ENCODE measurements around the gene NR3C2. TPM values are rescaled to one million over a fixed set of nuclear protein-coding genes. Genes with fewer than 3 reads are reported as not detected.

Gene NR3C2
- polyA plus RNA-seq, 1 donor from 2014 or later = 0.06 TPM

- H3K27me3 ChIP-seq (ENCODE audit: insufficient read depth, low read depth, low read length) = no peaks in the 10 kb centered on the region
- H2AFZ ChIP-seq (ENCODE audit: low read depth, low read length) = no peak overlapping the region
- H3K9ac ChIP-seq (ENCODE audit: low read length) = no peak overlapping the region
- no peaks in the 10 kb centered on the region for H3K79me2 ChIP-seq (replicated peaks; ENCODE audit: insufficient read depth, low read length)
- H3K4me2 ChIP-seq (ENCODE audit: low read length) = no peak overlapping the region
- no peaks in the 10 kb centered on the region for H3K36me3 ChIP-seq (ENCODE audit: insufficient read depth, low read length)
- no peak for TF ChIP-seq REST (IDR thresholded peaks at IDR 0.05; ENCODE audit: borderline replicate concordance)
- TF ChIP-seq EP300 (conservative IDR thresholded peaks at IDR 0.05; ENCODE audit: poor library complexity, severe bottlenecking) = no peak
- no peak for TF ChIP-seq TAF1 (IDR thresholded peaks at IDR 0.05; ENCODE audit: low read depth)
- TF ChIP-seq RAD21 (conservative IDR thresholded peaks at IDR 0.05) = no peak
- no peak overlapping the region for H3K27ac ChIP-seq (ENCODE audit: low read length)
- no peak overlapping the region for H3K4me3 ChIP-seq (ENCODE audit: low read length)
- H4K20me1 ChIP-seq (ENCODE audit: insufficient read depth) = no peaks in the 10 kb centered on the region
- no peaks in the 10 kb centered on the region for H3K9me3 ChIP-seq (ENCODE audit: low read length)
- no peaks in the 10 kb centered on the region for H3K9me2 ChIP-seq (ENCODE audit: insufficient read depth, low read length)
- H3F3A ChIP-seq (ENCODE audit: insufficient read depth, low read length, poor library complexity, severe bottlenecking) = no peaks in the 10 kb centered on the region
These were observed 139.8 kb downstream of the NR3C2 start for GRCh38 chr4:148302416-148302815.

GRCh38 chr4:148300877-148301276 is 141.3 kb downstream of the NR3C2 start:
- Histone ChIP-seq H3K4me2 (ENCODE audit: low read length) (no peak overlapping the region), H3K4me3 (ENCODE audit: low read length) (no peak overlapping the region), H3K79me2 (replicated peaks; ENCODE audit: insufficient read depth, low read length) (no peaks in the 10 kb centered on the region), H3K27me3 (ENCODE audit: insufficient read depth, low read depth, low read length) (no peaks in the 10 kb centered on the region), H4K20me1 (ENCODE audit: insufficient read depth) (no peaks in the 10 kb centered on the region), H3K36me3 (ENCODE audit: insufficient read depth, low read length) (no peaks in the 10 kb centered on the region), H3K9ac (ENCODE audit: low read length) (no peak overlapping the region), H2AFZ (ENCODE audit: low read depth, low read length) (no peak overlapping the region), H3F3A (ENCODE audit: insufficient read depth, low read length, poor library complexity, severe bottlenecking) (no peaks in the 10 kb centered on the region), H3K27ac (ENCODE audit: low read length) (no peak overlapping the region), H3K9me2 (ENCODE audit: insufficient read depth, low read length) (no peaks in the 10 kb centered on the region), H3K9me3 (ENCODE audit: low read length) (no peaks in the 10 kb centered on the region)
- TF ChIP-seq POLR2AphosphoS5 (IDR thresholded peaks at IDR 0.05) (no peak), SMC3 (conservative IDR thresholded peaks at IDR 0.05; ENCODE audit: poor library complexity) (no peak), RAD21 (conservative IDR thresholded peaks at IDR 0.05) (no peak), EP300 (conservative IDR thresholded peaks at IDR 0.05; ENCODE audit: poor library complexity, severe bottlenecking) (no peak), REST (IDR thresholded peaks at IDR 0.05; ENCODE audit: borderline replicate concordance) (no peak), CTCF (IDR thresholded peaks at IDR 0.05; ENCODE audit: poor library complexity, severe bottlenecking) (no peak), MXI1 (conservative IDR thresholded peaks at IDR 0.05; ENCODE audit: poor library complexity, severe bottlenecking) (no peak), EZH2 (IDR thresholded peaks at IDR 0.05; ENCODE audit: borderline replicate concordance, insufficient read depth, low read length, poor library complexity, severe bottlenecking) (no peak), TAF1 (IDR thresholded peaks at IDR 0.05; ENCODE audit: low read depth) (no peak)

Data from neural cell (in vitro differentiated cells).